ENCODE results near the gene AIF1L. TPM values are rescaled to one million over a fixed set of nuclear protein-coding genes. Genes with fewer than 3 reads are reported as not detected.

The AIF1L gene
- total and polyA plus RNA-seq, 2 of the 13 experiments (the other 11 are each of a cell fraction or from before 2014, with no cell fraction given): 12.4 to 36.5 TPM

- Histone ChIP-seq H3K4me3 (replicated peaks in 1 of 3; ENCODE audit: insufficient read depth in 1 of 3, low read depth in 2 of 3, low read length in 3 of 3) (no peak overlapping the region), H3K79me2 (ENCODE audit: insufficient read depth, low read length) (no peaks in the 10 kb centered on the region), H3K36me3 (replicated peaks in 1 of 2; ENCODE audit: control insufficient read depth in 1 of 2, insufficient read depth in 2 of 2, low read length in 2 of 2) (no peaks in the 10 kb centered on the region), H3K9me3 (ENCODE audit: low read length) (no peaks in the 10 kb centered on the region), H3K27me3 (ENCODE audit: control insufficient read depth in 1 of 2, insufficient read depth in 2 of 2, low read length in 2 of 2) (peaks cover 5 to 75% of the 10 kb centered on the region in 2 experiments; a peak in 4 of 5 replicates), H3K4me2 (ENCODE audit: low read depth, low read length) (no peak overlapping the region), H3K4me1 (ENCODE audit: insufficient read depth, low read length) (no peaks in the 10 kb centered on the region), H2AFZ (ENCODE audit: low read length) (no peak overlapping the region), H3K9ac (ENCODE audit: insufficient read depth, low read depth, low read length) (no peak overlapping the region), H3K27ac (ENCODE audit: extremely low read length, insufficient read depth, low read length) (no peak overlapping the region), H4K20me1 (ENCODE audit: insufficient read depth, low read length) (no peaks in the 10 kb centered on the region)
- ChIA-PET CTCF (ENCODE audit: low intra/inter-chr PET ratio, low total read pairs) (no interaction called here), POLR2A (no interaction called here)
- 32% methylated on average over 12 of the region's 16 CpGs for WGBS (ENCODE audit: low lambda C conversion rate)
- no peak for TF ChIP-seq HOXA5 (CRISPR knock-in tag; IDR thresholded peaks at IDR 0.05)
- TF ChIP-seq HOMEZ (CRISPR knock-in tag; IDR thresholded peaks at IDR 0.05; ENCODE audit: low read depth): no peak
- TF ChIP-seq ZBTB38 (CRISPR knock-in tag; IDR thresholded peaks at IDR 0.05): no peak
- no peak for TF ChIP-seq ZNF362 (CRISPR knock-in tag; IDR thresholded peaks at IDR 0.05; ENCODE audit: borderline replicate concordance)
- TF ChIP-seq ZZZ3 (CRISPR knock-in tag; IDR thresholded peaks at IDR 0.05; ENCODE audit: borderline replicate concordance): no peak
- no peak for TF ChIP-seq TP53 (CRISPR knock-in tag; conservative IDR thresholded peaks at IDR 0.05)
- no peak for TF ChIP-seq RFXAP (CRISPR knock-in tag; IDR thresholded peaks at IDR 0.05; ENCODE audit: borderline replicate concordance)
- no peak for TF ChIP-seq ZSCAN31 (CRISPR knock-in tag; IDR thresholded peaks at IDR 0.05; ENCODE audit: low read depth)
- TF ChIP-seq ZNF746 (CRISPR knock-in tag; IDR thresholded peaks at IDR 0.05): no peak
- TF ChIP-seq FOXJ3 (CRISPR knock-in tag; IDR thresholded peaks at IDR 0.05; ENCODE audit: borderline replicate concordance): no peak
- no peak for TF ChIP-seq GLI4 (CRISPR knock-in tag; IDR thresholded peaks at IDR 0.05; ENCODE audit: borderline replicate concordance)
- no peak for TF ChIP-seq MXD4 (CRISPR knock-in tag; IDR thresholded peaks at IDR 0.05)
- TF ChIP-seq SKI (IDR thresholded peaks at IDR 0.05; ENCODE audit: partially characterized antibody): no peak
- no peak for TF ChIP-seq ZNF160 (CRISPR knock-in tag; IDR thresholded peaks at IDR 0.05)
- TF ChIP-seq SRY (CRISPR knock-in tag; IDR thresholded peaks at IDR 0.05): no peak
- TF ChIP-seq TMF1 (CRISPR knock-in tag; IDR thresholded peaks at IDR 0.05; ENCODE audit: low read depth): no peak
- in situ Hi-C loops (cut with HindIII; ENCODE audit: extremely low pct_ligation_motif_present, low pct_unique_long_range_greater_than_20kb): no loop called here
- no peak for ATAC-seq
- intact Hi-C loops (cut with micrococcal nuclease; ENCODE audit: unreplicated experiment): no loop called here
- no peak for FAIRE-seq
- no TSS peak for BruUV-seq (replicated peaks)
- DNase-seq (ENCODE audit: low spot score): no peak
These were observed 24.0 kb upstream of the AIF1L start for GRCh38 chr9:131072107-131072870.
